Keratinocyte (primary cell): ENCODE results near the gene TOP2A. TPM values are rescaled to one million over a fixed set of nuclear protein-coding genes. Genes with fewer than 3 reads are reported as not detected.

Experiments
- DNase-seq: peaks from one replicate; pipeline ENCODE4 v3.0.0-alpha.2; 2011; ENCODE audit warnings: low read depth, missing footprints, low spot score
- FAIRE-seq: peaks from 2 replicates; lab custom pipeline; 2011; peaks lifted over from hg19 to GRCh38; lab: Jason Lieb, UNC
- H2AFZ ChIP-seq: 2 replicates; pipeline ENCODE4 v1.6.0; 2012; ENCODE audit warnings: low read length, control low read depth, inconsistent platforms; ENCODE audit not compliant: control insufficient read depth
- H3K27ac ChIP-seq: 2 replicates; pipeline ENCODE4 v1.5.1; 2011; ENCODE audit warnings: low read length; ENCODE audit not compliant: control insufficient read depth, insufficient read depth
- H3K27me3 ChIP-seq: 3 replicates; pipeline ENCODE4 v1.6.0; 2011; ENCODE audit warnings: low read length; ENCODE audit not compliant: control insufficient read depth, insufficient read depth; ENCODE audit errors: extremely low read depth
- H3K36me3 ChIP-seq, 2 experiments: 2 replicates in 1 of 2; 3 replicates in 1 of 2; pipeline ENCODE4 v1.5.1; 2011; ENCODE audit warnings: low read length in 2 of 2, mild to moderate bottlenecking in 1 of 2; ENCODE audit not compliant: control insufficient read depth in 2 of 2, insufficient read depth in 2 of 2; ENCODE audit errors: extremely low read depth in 1 of 2
- H3K4me1 ChIP-seq: 3 replicates; pipeline ENCODE4 v1.5.1; 2011; ENCODE audit warnings: low read length; ENCODE audit not compliant: control insufficient read depth, insufficient read depth; ENCODE audit errors: extremely low read depth
- H3K4me2 ChIP-seq: 3 replicates; pipeline ENCODE4 v1.6.0; 2011; ENCODE audit warnings: low read depth, low read length; ENCODE audit not compliant: control insufficient read depth, insufficient read depth; ENCODE audit errors: extremely low read depth
- H3K4me3 ChIP-seq, 3 experiments: fragments of 200-600 bp in 1 of 3; sonication (generic) in 1 of 3; 2 replicates in 2 of 3; 3 replicates in 1 of 3; pipeline ENCODE4 v1.5.1; 2011 to 2016; ENCODE audit warnings: low read length in 3 of 3, mild to moderate bottlenecking in 3 of 3, control low read depth in 2 of 3, inconsistent platforms in 1 of 3, low read depth in 1 of 3, mixed read lengths in 1 of 3, mixed run types in 1 of 3, moderate library complexity in 1 of 3; ENCODE audit not compliant: control insufficient read depth in 2 of 3, insufficient read depth in 2 of 3; ENCODE audit errors: extremely low read depth in 1 of 3
- H3K79me2 ChIP-seq: 2 replicates; pipeline ENCODE4 v1.6.0; 2012; ENCODE audit warnings: low read length; ENCODE audit not compliant: control insufficient read depth, insufficient read depth
- H3K9ac ChIP-seq: 3 replicates; pipeline ENCODE4 v1.6.0; 2011; ENCODE audit warnings: low read length; ENCODE audit not compliant: control insufficient read depth, insufficient read depth; ENCODE audit errors: extremely low read depth
- H3K9me1 ChIP-seq: 3 replicates; pipeline ENCODE4 v1.6.0; 2011; ENCODE audit warnings: low read length; ENCODE audit not compliant: control insufficient read depth, insufficient read depth; ENCODE audit errors: extremely low read depth
- H3K9me3 ChIP-seq: 2 replicates; pipeline ENCODE4 v1.5.1; 2012; ENCODE audit warnings: low read depth, low read length; ENCODE audit not compliant: control insufficient read depth
- H4K20me1 ChIP-seq: 3 replicates; pipeline ENCODE4 v1.6.0; 2011; ENCODE audit warnings: low read length; ENCODE audit not compliant: control insufficient read depth, insufficient read depth; ENCODE audit errors: extremely low read depth
- EZH2 ChIP-seq: IDR thresholded peaks from one replicate; pipeline ENCODE4 v1.6.1; 2012; ENCODE audit warnings: inconsistent platforms, mild to moderate bottlenecking, low read length, moderate library complexity
- dilution Hi-C: fragments of 300-500 bp; cut with MboI; formaldehyde crosslinking; loops from one replicate; pipeline ENCODE4 v1.7.0; 2020; ENCODE audit warnings: low sequenced_read_pairs; ENCODE audit not compliant: extremely low pct_ligation_motif_present
- polyA plus RNA-seq, 5 experiments: library from polyadenylated mRNA; depleted of rRNA in 3 of 5; stranded (reverse) in 3 of 5; stranded (forward) in 1 of 5; unstranded in 1 of 5; fragments of >200 nt; gene quantifications; 1 replicate in 1 of 5; 2 replicates in 3 of 5; 3 replicates in 1 of 5; pipeline versions ENCODE4 v1.2.1 to v1.2.3, GENCODE V29; 2011 to 2012; ENCODE audit warnings: missing spikeins in 2 of 5, low read depth in 1 of 5, low replicate concordance in 1 of 5
- TF ChIP-seq, protein P1 (sequence below), 3 experiments: IDR thresholded peaks in 1 of 3; conservative IDR thresholded peaks in 1 of 3; optimal IDR thresholded peaks in 1 of 3; 2 replicates in 2 of 3; 3 replicates in 1 of 3; pipeline versions ENCODE3 to v1.5.1; 2011; ENCODE audit warnings: low read length in 3 of 3, mild to moderate bottlenecking in 3 of 3, moderate library complexity in 2 of 3, control low read depth in 1 of 3, inconsistent platforms in 1 of 3; ENCODE audit not compliant: insufficient read depth in 2 of 3; ENCODE audit errors: extremely low read depth in 1 of 3

Gene TOP2A
- polyA plus RNA-seq, 1 donor (not counting 4 experiments of a cell fraction or from before 2014, with no cell fraction given): 45.0 TPM

DNA sequence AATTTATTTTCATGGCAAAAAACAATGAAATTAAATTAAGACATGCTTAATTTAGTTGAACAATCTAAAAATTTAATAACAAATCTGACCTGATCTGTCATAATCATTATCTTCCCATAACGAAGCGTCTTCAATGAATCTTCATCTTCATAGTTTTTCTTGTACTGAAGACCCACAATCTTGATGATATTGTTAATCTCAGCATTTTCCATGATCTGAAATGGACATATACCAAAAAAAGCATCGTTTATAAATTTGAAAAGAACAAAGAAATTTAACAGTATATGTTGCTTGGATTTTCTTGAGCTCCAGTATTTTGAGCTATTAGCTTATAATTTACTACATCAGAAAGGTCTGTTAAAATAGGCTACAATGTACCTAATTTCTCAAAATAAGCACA is 10.2 kb downstream of the TOP2A start:
- DNase-seq (no peak), FAIRE-seq (no peak)
- Histone ChIP-seq H2AFZ (no peak overlapping the region), H3K4me1 (no peaks in the 10 kb centered on the region), H3K79me2 (no peaks in the 10 kb centered on the region), H3K9ac (no peak overlapping the region), H3K27ac (no peak overlapping the region), H3K4me2 (no peak overlapping the region), H3K9me3 (no peaks in the 10 kb centered on the region), H3K4me3 (no peak overlapping the region), H3K36me3 (peaks cover 0 to 17% of the 10 kb centered on the region in 2 experiments), H3K9me1 (no peaks in the 10 kb centered on the region), H4K20me1 (no peaks in the 10 kb centered on the region), H3K27me3 (no peaks in the 10 kb centered on the region)
- TF ChIP-seq EZH2: no peak
- TF ChIP-seq, protein P1, sequence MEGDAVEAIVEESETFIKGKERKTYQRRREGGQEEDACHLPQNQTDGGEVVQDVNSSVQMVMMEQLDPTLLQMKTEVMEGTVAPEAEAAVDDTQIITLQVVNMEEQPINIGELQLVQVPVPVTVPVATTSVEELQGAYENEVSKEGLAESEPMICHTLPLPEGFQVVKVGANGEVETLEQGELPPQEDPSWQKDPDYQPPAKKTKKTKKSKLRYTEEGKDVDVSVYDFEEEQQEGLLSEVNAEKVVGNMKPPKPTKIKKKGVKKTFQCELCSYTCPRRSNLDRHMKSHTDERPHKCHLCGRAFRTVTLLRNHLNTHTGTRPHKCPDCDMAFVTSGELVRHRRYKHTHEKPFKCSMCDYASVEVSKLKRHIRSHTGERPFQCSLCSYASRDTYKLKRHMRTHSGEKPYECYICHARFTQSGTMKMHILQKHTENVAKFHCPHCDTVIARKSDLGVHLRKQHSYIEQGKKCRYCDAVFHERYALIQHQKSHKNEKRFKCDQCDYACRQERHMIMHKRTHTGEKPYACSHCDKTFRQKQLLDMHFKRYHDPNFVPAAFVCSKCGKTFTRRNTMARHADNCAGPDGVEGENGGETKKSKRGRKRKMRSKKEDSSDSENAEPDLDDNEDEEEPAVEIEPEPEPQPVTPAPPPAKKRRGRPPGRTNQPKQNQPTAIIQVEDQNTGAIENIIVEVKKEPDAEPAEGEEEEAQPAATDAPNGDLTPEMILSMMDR (optimal IDR thresholded peaks at IDR 0.05 in 1 of 3, IDR thresholded peaks at IDR 0.05 in 1 of 3, conservative IDR thresholded peaks at IDR 0.05 in 1 of 3; ENCODE audit: extremely low read depth in 1 of 3, insufficient read depth in 2 of 3, low read length in 3 of 3): no peak
- dilution Hi-C loops: no loop called here

DNA sequence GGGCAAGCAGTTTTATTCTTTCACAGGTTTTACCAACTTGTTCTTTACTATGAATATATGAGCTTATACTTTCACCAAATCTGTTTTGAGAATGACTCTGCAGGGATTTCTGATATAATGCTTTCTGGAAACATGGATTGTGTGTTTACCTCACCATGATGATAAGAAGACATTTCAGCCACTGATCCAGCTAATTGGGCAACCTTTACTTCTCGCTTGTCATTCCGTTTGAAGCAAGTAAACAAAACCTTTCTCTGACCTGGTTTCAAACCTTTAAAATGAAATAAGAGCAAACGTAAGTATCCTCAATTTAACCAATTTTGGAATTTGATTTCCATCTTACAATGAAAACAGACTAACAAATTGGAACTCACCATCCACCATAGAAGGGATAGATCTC is 13.7 kb downstream of the TOP2A start:
- Histone ChIP-seq H3K79me2 (no peaks in the 10 kb centered on the region), H3K4me2 (no peak overlapping the region)
- no peak for FAIRE-seq

More for the DNA sequence above, 13.7 kb downstream of the TOP2A start:
- Histone ChIP-seq H3K9me1 (no peaks in the 10 kb centered on the region), H3K9ac (no peak overlapping the region), H3K36me3 (peaks cover 0 to 10% of the 10 kb centered on the region in 2 experiments), H3K27ac (no peak overlapping the region), H3K4me3 (no peak overlapping the region), H3K27me3 (no peaks in the 10 kb centered on the region), H4K20me1 (no peaks in the 10 kb centered on the region), H2AFZ (no peak overlapping the region), H3K4me1 (no peaks in the 10 kb centered on the region), H3K9me3 (no peaks in the 10 kb centered on the region)
- DNase-seq: no peak
- dilution Hi-C loops: no loop called here
- TF ChIP-seq, protein P1 (optimal IDR thresholded peaks at IDR 0.05 in 1 of 3, IDR thresholded peaks at IDR 0.05 in 1 of 3, conservative IDR thresholded peaks at IDR 0.05 in 1 of 3; ENCODE audit: extremely low read depth in 1 of 3, insufficient read depth in 2 of 3, low read length in 3 of 3): no peak
- TF ChIP-seq EZH2: no peak
